Peyer's patch (tissue), 4 donors: ENCODE results near the gene UPK3A.

Source experiments
- POLR2A ChIP-seq, 2 donors: fragments of 450-650 bp; IDR thresholded peaks; one replicate each; pipeline ENCODE4 v1.5.1; 2017; ENCODE audit warnings: antibody characterized with exemption in 2 of 2, mild to moderate bottlenecking in 2 of 2, moderate library complexity in 2 of 2
- TF ChIP-seq, protein P1 (sequence below), 6 experiments: fragments of 450-650 bp in 4 of 6; fragments of 200-600 bp in 2 of 6; sonication (generic) in 1 of 6; IDR thresholded peaks; one replicate each; pipeline ENCODE4 v1.5.1; 2017 to 2019; ENCODE audit warnings: antibody characterized with exemption in 6 of 6, mild to moderate bottlenecking in 3 of 6, moderate library complexity in 1 of 6

GRCh38 chr22:45268958-45269844 lies 15.5 kb upstream of the UPK3A start:
- TF ChIP-seq, protein P1, sequence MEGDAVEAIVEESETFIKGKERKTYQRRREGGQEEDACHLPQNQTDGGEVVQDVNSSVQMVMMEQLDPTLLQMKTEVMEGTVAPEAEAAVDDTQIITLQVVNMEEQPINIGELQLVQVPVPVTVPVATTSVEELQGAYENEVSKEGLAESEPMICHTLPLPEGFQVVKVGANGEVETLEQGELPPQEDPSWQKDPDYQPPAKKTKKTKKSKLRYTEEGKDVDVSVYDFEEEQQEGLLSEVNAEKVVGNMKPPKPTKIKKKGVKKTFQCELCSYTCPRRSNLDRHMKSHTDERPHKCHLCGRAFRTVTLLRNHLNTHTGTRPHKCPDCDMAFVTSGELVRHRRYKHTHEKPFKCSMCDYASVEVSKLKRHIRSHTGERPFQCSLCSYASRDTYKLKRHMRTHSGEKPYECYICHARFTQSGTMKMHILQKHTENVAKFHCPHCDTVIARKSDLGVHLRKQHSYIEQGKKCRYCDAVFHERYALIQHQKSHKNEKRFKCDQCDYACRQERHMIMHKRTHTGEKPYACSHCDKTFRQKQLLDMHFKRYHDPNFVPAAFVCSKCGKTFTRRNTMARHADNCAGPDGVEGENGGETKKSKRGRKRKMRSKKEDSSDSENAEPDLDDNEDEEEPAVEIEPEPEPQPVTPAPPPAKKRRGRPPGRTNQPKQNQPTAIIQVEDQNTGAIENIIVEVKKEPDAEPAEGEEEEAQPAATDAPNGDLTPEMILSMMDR (IDR thresholded peaks at IDR 0.05): peak; percentile 94 to 98 (median 96)
- TF ChIP-seq POLR2A (IDR thresholded peaks at IDR 0.05): peak in 1 of 2 donors; percentile 30
